NCI-H226 (cell line): ENCODE measurements around the gene FHOD3.
A peak's percentile ranks its signal among the peaks of the same experiment; 100 is the strongest.

Source experiments
- DNase-seq: peaks from one replicate; pipeline ENCODE4 v3.0.0-alpha.2; 2015

The FHOD3 gene

GRCh38 chr18:36296650-36297416 lies 680 bp upstream of the FHOD3 start:
- DNase-seq = peak; percentile 35

- DNase-seq = no peak
Observed at GRCh38 chr18:36298126-36298741, 721 bp downstream of the FHOD3 start.

GRCh38 chr18:36299015-36299414 lies 1.5 kb downstream of the FHOD3 start:
- no peak for DNase-seq

- DNase-seq = no peak
Observed at GRCh38 chr18:36300211-36300610, 2.7 kb downstream of the FHOD3 start.

GRCh38 chr18:36301884-36302283 lies 4.4 kb downstream of the FHOD3 start:
- no peak for DNase-seq

GRCh38 chr18:36302676-36303075 lies 5.2 kb downstream of the FHOD3 start:
- DNase-seq = no peak

- DNase-seq = no peak
Observed at GRCh38 chr18:36303211-36303844, 5.8 kb downstream of the FHOD3 start.

GRCh38 chr18:36304723-36305122 lies 7.2 kb downstream of the FHOD3 start:
- DNase-seq = no peak

GRCh38 chr18:36305375-36305774 lies 7.9 kb downstream of the FHOD3 start:
- no peak for DNase-seq

GRCh38 chr18:36307513-36307912 lies 10.0 kb downstream of the FHOD3 start:
- no peak for DNase-seq

GRCh38 chr18:36308711-36309435 lies 11.4 kb downstream of the FHOD3 start:
- DNase-seq = no peak

GRCh38 chr18:36309436-36310391 lies 12.2 kb downstream of the FHOD3 start:
- peak; percentile 96 for DNase-seq

- no peak for DNase-seq
Observed at GRCh38 chr18:36311026-36311570, 13.6 kb downstream of the FHOD3 start.

- no peak for DNase-seq
Observed at GRCh38 chr18:36312806-36313395, 15.4 kb downstream of the FHOD3 start.

- no peak for DNase-seq
Observed at GRCh38 chr18:36314098-36314497, 16.6 kb downstream of the FHOD3 start.

- DNase-seq = peak; percentile 70
Observed at GRCh38 chr18:36314754-36315153, 17.2 kb downstream of the FHOD3 start.

- DNase-seq = no peak
Observed at GRCh38 chr18:36315736-36316135, 18.2 kb downstream of the FHOD3 start.

- no peak for DNase-seq
Observed at GRCh38 chr18:36316246-36316645, 18.7 kb downstream of the FHOD3 start.

- peak; percentile 31 for DNase-seq
Observed at GRCh38 chr18:36321658-36322407, 24.3 kb downstream of the FHOD3 start.

- DNase-seq = no peak
Observed at GRCh38 chr18:36322408-36322728, 24.9 kb downstream of the FHOD3 start.

GRCh38 chr18:36322734-36323133 lies 25.2 kb downstream of the FHOD3 start:
- DNase-seq = no peak
